ENCODE results near the gene EPB42. TPM values are rescaled to one million over a fixed set of nuclear protein-coding genes. Genes with fewer than 3 reads are reported as not detected.

The EPB42 gene
- total RNA-seq, 1 experiment from 2014 or later = not detected

- H2AFZ ChIP-seq (ENCODE audit: low read length) = no peak overlapping the region
- H3K27me3 ChIP-seq (ENCODE audit: insufficient read depth, low read length) = no peaks in the 10 kb centered on the region
- H4K5ac ChIP-seq (ENCODE audit: insufficient read length, low read depth, low read length) = no peak overlapping the region
- DNase-seq = peak; percentile 87
- peaks cover 12% of the 10 kb centered on the region in 2 experiments for H3K4me1 Mint-ChIP-seq
- H4K20me1 ChIP-seq (ENCODE audit: control insufficient read depth, insufficient read depth, insufficient read length) = no peaks in the 10 kb centered on the region
- no peaks in the 10 kb centered on the region for H3K4me1 ChIP-seq (ENCODE audit: insufficient read depth, low read length)
- H3K4ac ChIP-seq (ENCODE audit: low read depth, low read length) = no peak overlapping the region
- no peaks in the 10 kb centered on the region for H3K36me3 Mint-ChIP-seq (ENCODE audit: insufficient read depth in 1 of 3, low read depth in 3 of 3)
- H3K79me1 ChIP-seq (ENCODE audit: insufficient read depth, low read depth, low read length, poor library complexity, severe bottlenecking) = no peaks in the 10 kb centered on the region
- H3K27ac ChIP-seq (ENCODE audit: insufficient read length, low read depth, low read length) = no peak overlapping the region
- H3K4me2 ChIP-seq (ENCODE audit: insufficient read depth, insufficient read length, low read length) = no peak overlapping the region
- H3K9ac ChIP-seq (ENCODE audit: extremely low read depth, insufficient read length, low read length) = no peak overlapping the region
- no peak overlapping the region for H2AK5ac ChIP-seq (ENCODE audit: insufficient read length, low read length)
- no peak overlapping the region for H4K91ac ChIP-seq (ENCODE audit: insufficient read length, low read depth, low read length)
- H2BK15ac ChIP-seq (ENCODE audit: low read depth, low read length) = no peak overlapping the region
- no peak overlapping the region; a peak in 1 of 5 replicates for H3K4me3 Mint-ChIP-seq
- H2BK120ac ChIP-seq (ENCODE audit: low read depth, low read length, poor library complexity, severe bottlenecking) = no peak overlapping the region
- H3K27ac Mint-ChIP-seq = no peak overlapping the region
- H3K23me2 ChIP-seq (ENCODE audit: insufficient read length, low read depth, low read length, poor library complexity, severe bottlenecking) = no peaks in the 10 kb centered on the region
- no peak overlapping the region for H3K56ac ChIP-seq (ENCODE audit: insufficient read length, low read depth, low read length)
- no peak overlapping the region for H2BK20ac ChIP-seq (ENCODE audit: low read depth, low read length, poor library complexity, severe bottlenecking)
- no peaks in the 10 kb centered on the region for H3K9me3 Mint-ChIP-seq
- no peak overlapping the region for H3T11ph ChIP-seq (ENCODE audit: low read length)
- TF ChIP-seq CTCF (conservative IDR thresholded peaks at IDR 0.05) = peak; percentile 62
- H3K14ac ChIP-seq (ENCODE audit: insufficient read depth, low read length) = no peak overlapping the region
- WGBS (ENCODE audit: extremely low coverage, insufficient read length, low lambda C conversion rate) = no CpG with 5 or more reads among the region's 13 CpGs
- H2BK12ac ChIP-seq (ENCODE audit: insufficient read length, low read depth, low read length) = no peak overlapping the region
- peaks cover 13% of the 10 kb centered on the region for H3K27me3 Mint-ChIP-seq (ENCODE audit: low read depth)
- no peaks in the 10 kb centered on the region for H3K9me3 ChIP-seq (ENCODE audit: control insufficient read depth, low read depth, low read length)
- H3K23ac ChIP-seq (ENCODE audit: insufficient read length, low read depth, low read length) = no peak overlapping the region
- no peak overlapping the region for H2BK5ac ChIP-seq (ENCODE audit: insufficient read length, low read length)
- H4K8ac ChIP-seq (replicated peaks; ENCODE audit: insufficient read length, low read depth, low read length) = no peak overlapping the region
- no peaks in the 10 kb centered on the region for H3K79me2 ChIP-seq (ENCODE audit: insufficient read depth, low read length)
- no peak overlapping the region for H3K18ac ChIP-seq (ENCODE audit: insufficient read length, low read depth, low read length)
Measured at GRCh38 chr15:43209059-43209824, 11.6 kb downstream of the EPB42 start.
